T-helper 22 cell (primary cell): ENCODE measurements around the gene CD27.
A peak's percentile ranks its signal among the peaks of the same experiment; 100 is the strongest.
"Not testable (repeated sequence)": the region's sequence is repeated elsewhere in the genome, so short reads cannot be mapped to it uniquely, and the experiment has no call there.

Source experiments
- DNase-seq: peaks from one replicate; pipeline ENCODE4 v3.0.0-alpha.2; 2020; ENCODE audit warnings: low read depth

The CD27 gene

GRCh38 chr12:6444704-6445688 lies at the start of gene CD27:
CD27 (plus strand) TSS chr12:6444955; CDS start chr12:6445096, 141 bp downstream.
- no peak for DNase-seq

- DNase-seq = no peak
These were observed 48.7 kb upstream of the CD27 start for GRCh38 chr12:6396031-6396430.

- no peak for DNase-seq
These were observed 44.7 kb upstream of the CD27 start for GRCh38 chr12:6399884-6400644.

GRCh38 chr12:6404390-6404789 lies 40.4 kb upstream of the CD27 start:
- DNase-seq = no peak

- DNase-seq = no peak
These were observed 38.8 kb upstream of the CD27 start for GRCh38 chr12:6405963-6406362.

- DNase-seq = no peak
These were observed 37.4 kb upstream of the CD27 start for GRCh38 chr12:6407236-6407954.

- DNase-seq = no peak
These were observed 28.2 kb upstream of the CD27 start for GRCh38 chr12:6416596-6416995.

- no peak for DNase-seq
These were observed 26.0 kb upstream of the CD27 start for GRCh38 chr12:6418796-6419195.

- DNase-seq = no peak
These were observed 24.4 kb upstream of the CD27 start for GRCh38 chr12:6420364-6420763.

GRCh38 chr12:6423267-6424007 lies 21.3 kb upstream of the CD27 start:
- DNase-seq = peak; percentile 60

GRCh38 chr12:6424008-6424347 lies 20.8 kb upstream of the CD27 start:
- no peak for DNase-seq

- no peak for DNase-seq
These were observed 19.9 kb upstream of the CD27 start for GRCh38 chr12:6424866-6425265.

GRCh38 chr12:6425590-6426531 lies 18.9 kb upstream of the CD27 start:
- DNase-seq = no peak

- DNase-seq = peak; percentile 57
These were observed 17.7 kb upstream of the CD27 start for GRCh38 chr12:6426882-6427671.

- DNase-seq = not testable (repeated sequence)
These were observed 17.0 kb upstream of the CD27 start for GRCh38 chr12:6427796-6428195.

GRCh38 chr12:6428326-6428725 lies 16.4 kb upstream of the CD27 start:
- DNase-seq = no peak

GRCh38 chr12:6430124-6430989 lies 14.4 kb upstream of the CD27 start:
- no peak for DNase-seq

- DNase-seq = no peak
These were observed 11.8 kb upstream of the CD27 start for GRCh38 chr12:6432991-6433390.
